ENCODE results near the gene KCNJ5.

KCNJ5 gene

DNA sequence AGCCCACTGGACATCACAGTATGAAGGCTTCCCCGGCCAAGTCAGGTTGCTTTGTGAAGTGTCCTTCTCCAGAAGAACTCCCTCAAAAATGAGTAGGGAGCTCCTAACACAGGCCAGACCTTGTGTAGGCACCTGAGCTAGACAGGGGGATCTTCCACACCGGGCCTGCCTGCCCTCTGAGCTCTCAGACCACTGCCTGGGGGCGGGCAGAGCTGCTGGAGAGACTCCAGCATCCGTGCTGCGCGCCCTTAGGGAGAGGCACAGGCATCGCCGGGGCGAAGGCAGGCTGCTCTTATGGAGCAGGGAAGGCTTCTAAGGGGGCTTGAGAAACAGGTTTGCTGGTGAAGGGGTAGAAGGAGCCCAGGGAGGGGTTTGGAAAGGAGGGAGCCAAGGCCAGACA is 4.4 kb downstream of the KCNJ5 start:
- Histone ChIP-seq H3K9ac (no peak overlapping the region), H3K4me3 (ENCODE audit: low read depth, low read length) (no peak overlapping the region), H3K9me3 (ENCODE audit: control insufficient read depth, low read length) (no peaks in the 10 kb centered on the region), H3K27ac (no peak overlapping the region), H2AFZ (no peak overlapping the region), H3K4me2 (ENCODE audit: low read length) (no peak overlapping the region), H3K27me3 (ENCODE audit: control insufficient read depth, insufficient read depth, low read length) (no peaks in the 10 kb centered on the region), H3K36me3 (ENCODE audit: control insufficient read depth, insufficient read depth, low read length) (no peaks in the 10 kb centered on the region), H3K79me2 (no peaks in the 10 kb centered on the region), H3K4me1 (peaks cover 6% of the 10 kb centered on the region)
- TF ChIP-seq, protein P1, sequence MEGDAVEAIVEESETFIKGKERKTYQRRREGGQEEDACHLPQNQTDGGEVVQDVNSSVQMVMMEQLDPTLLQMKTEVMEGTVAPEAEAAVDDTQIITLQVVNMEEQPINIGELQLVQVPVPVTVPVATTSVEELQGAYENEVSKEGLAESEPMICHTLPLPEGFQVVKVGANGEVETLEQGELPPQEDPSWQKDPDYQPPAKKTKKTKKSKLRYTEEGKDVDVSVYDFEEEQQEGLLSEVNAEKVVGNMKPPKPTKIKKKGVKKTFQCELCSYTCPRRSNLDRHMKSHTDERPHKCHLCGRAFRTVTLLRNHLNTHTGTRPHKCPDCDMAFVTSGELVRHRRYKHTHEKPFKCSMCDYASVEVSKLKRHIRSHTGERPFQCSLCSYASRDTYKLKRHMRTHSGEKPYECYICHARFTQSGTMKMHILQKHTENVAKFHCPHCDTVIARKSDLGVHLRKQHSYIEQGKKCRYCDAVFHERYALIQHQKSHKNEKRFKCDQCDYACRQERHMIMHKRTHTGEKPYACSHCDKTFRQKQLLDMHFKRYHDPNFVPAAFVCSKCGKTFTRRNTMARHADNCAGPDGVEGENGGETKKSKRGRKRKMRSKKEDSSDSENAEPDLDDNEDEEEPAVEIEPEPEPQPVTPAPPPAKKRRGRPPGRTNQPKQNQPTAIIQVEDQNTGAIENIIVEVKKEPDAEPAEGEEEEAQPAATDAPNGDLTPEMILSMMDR (IDR thresholded peaks at IDR 0.05) = no peak

DNA sequence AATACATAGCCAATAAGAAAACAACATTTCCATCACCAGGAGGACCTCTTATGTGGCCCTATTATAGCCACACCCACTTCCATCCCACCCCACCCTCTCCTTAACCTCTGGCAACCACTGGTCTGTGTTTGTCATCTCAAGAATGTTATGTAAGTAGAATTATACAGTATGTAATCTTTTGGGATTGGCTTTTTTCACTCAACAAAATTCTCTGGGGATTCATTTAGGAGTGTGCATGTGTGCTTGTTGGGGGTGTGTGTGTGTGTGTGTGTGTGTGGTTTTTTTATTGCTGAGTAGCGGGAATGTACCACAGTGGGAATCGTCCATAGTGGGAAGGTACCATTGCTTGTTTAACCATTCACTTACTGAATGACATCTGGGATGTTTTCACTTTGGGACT is 5.2 kb downstream of the KCNJ5 start:
- TF ChIP-seq, protein P1 (IDR thresholded peaks at IDR 0.05) = no peak
- no peak overlapping the region for H2AFZ ChIP-seq
- H3K9ac ChIP-seq = no peak overlapping the region
- peaks cover 6% of the 10 kb centered on the region for H3K4me1 ChIP-seq
- no peak overlapping the region for H3K4me2 ChIP-seq (ENCODE audit: low read length)
- H3K9me3 ChIP-seq (ENCODE audit: control insufficient read depth, low read length) = no peaks in the 10 kb centered on the region
- H3K27ac ChIP-seq = no peak overlapping the region
- H3K79me2 ChIP-seq = no peaks in the 10 kb centered on the region
- no peaks in the 10 kb centered on the region for H3K27me3 ChIP-seq (ENCODE audit: control insufficient read depth, insufficient read depth, low read length)
- no peaks in the 10 kb centered on the region for H3K36me3 ChIP-seq (ENCODE audit: control insufficient read depth, insufficient read depth, low read length)
- no peak overlapping the region for H3K4me3 ChIP-seq (ENCODE audit: low read depth, low read length)

DNA sequence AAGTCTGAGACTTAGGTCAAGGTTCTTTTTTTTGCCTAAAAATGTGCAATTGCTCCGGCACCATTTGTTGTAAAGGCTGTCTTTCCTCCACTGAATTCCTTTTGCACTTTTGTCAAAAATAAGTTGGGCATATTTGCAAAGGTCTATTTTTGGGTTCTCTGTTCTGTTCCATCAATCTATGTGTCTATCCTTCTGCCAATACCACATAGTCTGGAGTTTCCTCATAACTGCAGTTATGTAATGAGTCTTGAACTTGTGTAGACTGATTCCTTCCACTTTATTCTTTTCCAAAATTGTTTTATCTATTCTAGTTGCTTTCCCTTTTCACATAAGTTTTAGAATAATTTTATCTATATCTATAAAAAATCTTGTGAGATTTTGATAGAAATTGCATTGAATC is 6.7 kb downstream of the KCNJ5 start:
- H3K36me3 ChIP-seq (ENCODE audit: control insufficient read depth, insufficient read depth, low read length) = no peaks in the 10 kb centered on the region
- TF ChIP-seq, protein P1 (IDR thresholded peaks at IDR 0.05) = no peak
- no peak overlapping the region for H3K9ac ChIP-seq
- no peaks in the 10 kb centered on the region for H3K9me3 ChIP-seq (ENCODE audit: control insufficient read depth, low read length)
- H3K4me1 ChIP-seq = peaks cover 6% of the 10 kb centered on the region
- no peaks in the 10 kb centered on the region for H3K27me3 ChIP-seq (ENCODE audit: control insufficient read depth, insufficient read depth, low read length)
- no peak overlapping the region for H3K27ac ChIP-seq
- no peak overlapping the region for H3K4me3 ChIP-seq (ENCODE audit: low read depth, low read length)
- no peaks in the 10 kb centered on the region for H3K79me2 ChIP-seq
- H2AFZ ChIP-seq = no peak overlapping the region
- no peak overlapping the region for H3K4me2 ChIP-seq (ENCODE audit: low read length)

DNA sequence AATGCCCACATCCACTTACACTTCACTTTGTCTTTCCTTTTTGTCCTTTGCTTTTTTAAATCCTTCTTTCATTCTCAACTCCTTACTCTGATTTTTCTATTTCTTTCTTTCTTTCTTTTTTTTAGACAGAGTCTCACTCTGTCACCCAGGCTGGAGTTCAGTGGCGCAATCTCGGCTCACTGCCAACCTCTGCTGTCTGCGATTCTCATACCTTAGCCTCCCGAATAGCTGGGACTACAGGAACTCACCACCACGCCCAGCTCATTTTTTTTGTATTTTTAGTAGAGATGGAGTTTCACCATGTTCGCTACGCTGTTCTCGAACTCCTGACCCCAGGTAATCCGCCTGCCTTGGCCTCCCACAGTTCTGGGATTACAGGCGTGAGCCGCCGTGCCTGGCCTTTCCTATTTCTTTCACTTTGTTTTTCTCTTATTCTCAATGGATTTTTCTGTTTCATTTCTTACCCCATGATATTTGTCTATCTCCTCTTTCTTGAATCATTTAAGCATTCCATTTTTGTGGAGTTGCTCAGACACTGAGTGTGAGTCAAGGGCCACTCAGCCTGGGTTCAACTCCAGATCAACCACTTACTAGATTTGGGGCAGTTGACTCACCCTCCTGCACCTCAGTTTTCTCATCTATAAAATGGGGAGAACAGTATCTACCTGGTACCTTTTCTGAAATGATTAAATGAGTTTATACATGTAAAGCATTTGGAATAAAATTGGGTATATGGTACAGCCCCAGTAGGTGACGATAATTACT is 7.6 kb downstream of the KCNJ5 start:
- Histone ChIP-seq H3K79me2 (no peaks in the 10 kb centered on the region), H3K27ac (no peak overlapping the region), H3K36me3 (ENCODE audit: control insufficient read depth, insufficient read depth, low read length) (no peaks in the 10 kb centered on the region), H3K9ac (no peak overlapping the region), H3K4me2 (ENCODE audit: low read length) (no peak overlapping the region), H3K4me3 (ENCODE audit: low read depth, low read length) (no peak overlapping the region), H2AFZ (no peak overlapping the region), H3K4me1 (peaks cover 6% of the 10 kb centered on the region), H3K9me3 (ENCODE audit: control insufficient read depth, low read length) (no peaks in the 10 kb centered on the region), H3K27me3 (ENCODE audit: control insufficient read depth, insufficient read depth, low read length) (no peaks in the 10 kb centered on the region)
- TF ChIP-seq, protein P1 (IDR thresholded peaks at IDR 0.05) = no peak

DNA sequence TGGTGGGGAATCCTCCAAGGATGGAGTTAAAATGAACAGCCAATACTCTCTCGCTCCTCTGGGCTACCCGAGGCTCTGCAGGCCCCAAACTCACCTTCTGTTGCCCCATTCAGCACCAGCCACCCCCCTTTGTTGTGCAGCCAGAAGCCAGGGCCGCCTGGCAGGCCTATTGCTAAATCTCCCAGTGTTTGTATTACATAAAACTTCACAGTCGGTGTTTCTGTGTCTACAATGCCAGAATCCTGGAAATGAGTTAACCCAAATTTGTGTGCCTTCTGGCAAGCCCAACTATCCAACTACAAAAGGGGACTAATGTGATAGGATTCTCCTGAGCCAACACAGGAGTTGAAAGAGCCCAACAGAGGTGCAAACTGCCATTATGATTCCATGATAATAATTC is 9.3 kb downstream of the KCNJ5 start:
- Histone ChIP-seq H3K9me3 (ENCODE audit: control insufficient read depth, low read length) (no peaks in the 10 kb centered on the region), H2AFZ (no peak overlapping the region), H3K27me3 (ENCODE audit: control insufficient read depth, insufficient read depth, low read length) (no peaks in the 10 kb centered on the region), H3K79me2 (no peaks in the 10 kb centered on the region), H3K36me3 (ENCODE audit: control insufficient read depth, insufficient read depth, low read length) (no peaks in the 10 kb centered on the region), H3K9ac (no peak overlapping the region), H3K4me2 (ENCODE audit: low read length) (no peak overlapping the region), H3K27ac (no peak overlapping the region), H3K4me1 (no peaks in the 10 kb centered on the region), H3K4me3 (ENCODE audit: low read depth, low read length) (no peak overlapping the region)
- TF ChIP-seq, protein P1 (IDR thresholded peaks at IDR 0.05) = no peak
